H1 (cell line): ENCODE results near the gene CACNA1C.

Experiments
- BRCA1 ChIP-seq: IDR thresholded peaks from 2 replicates; pipeline ENCODE4 v1.6.1; 2012; ENCODE audit warnings: low read depth, low read length, improper control_type of control experiment
- CBX5 ChIP-seq: fragments of 300-800, 300-1000 bp; sonication (generic); IDR thresholded peaks from 2 replicates; pipeline ENCODE4 v1.7.1; 2016; ENCODE audit warnings: antibody characterized with exemption, low read length, low read depth
- CHD7 ChIP-seq: fragments of 300-600 bp; sonication (generic); IDR thresholded peaks from 2 replicates; pipeline ENCODE4 v1.7.1; 2012; ENCODE audit warnings: low read length, moderate library complexity, mild to moderate bottlenecking, inconsistent platforms; ENCODE audit not compliant: insufficient replicate concordance
- CTCF ChIP-seq, 3 experiments: IDR thresholded peaks; 1 replicate in 2 of 3; 2 replicates in 1 of 3; pipeline versions ENCODE4 v1.5.1 to v1.6.1; 2011; ENCODE audit warnings: low read length in 3 of 3, mild to moderate bottlenecking in 3 of 3, inconsistent platforms in 2 of 3, low read depth in 1 of 3, moderate library complexity in 1 of 3; ENCODE audit not compliant: insufficient read depth in 1 of 3; ENCODE audit errors: control extremely low read depth in 1 of 3
- JUN ChIP-seq: IDR thresholded peaks from 2 replicates; pipeline ENCODE4 v1.6.1; 2011; ENCODE audit warnings: low read depth, mild to moderate bottlenecking, improper control_type of control experiment, low read length
- JUND ChIP-seq: IDR thresholded peaks from 2 replicates; pipeline ENCODE4 v1.6.1; 2011; ENCODE audit warnings: mild to moderate bottlenecking, improper control_type of control experiment, low read length
- MAX ChIP-seq: IDR thresholded peaks from 2 replicates; pipeline ENCODE4 v1.6.1; 2012; ENCODE audit warnings: inconsistent platforms
- SAP30 ChIP-seq: fragments of 300-600 bp; sonication (generic); IDR thresholded peaks from 2 replicates; pipeline ENCODE4 v1.7.1; 2012; ENCODE audit warnings: low read length, moderate library complexity, mild to moderate bottlenecking, inconsistent platforms; ENCODE audit not compliant: insufficient read depth, insufficient replicate concordance
- USF2 ChIP-seq: IDR thresholded peaks from 2 replicates; pipeline ENCODE4 v1.6.1; 2011; ENCODE audit warnings: low read length, improper control_type of control experiment
- ZNF274 ChIP-seq: IDR thresholded peaks from 2 replicates; pipeline ENCODE4 v1.7.0; 2012; ENCODE audit warnings: low read length, borderline replicate concordance; ENCODE audit errors: extremely low read depth

GRCh38 chr12:2068653-2069052, 15.9 kb downstream of the CACNA1C start:
- TF ChIP-seq ZNF274 (no peak), MAX (no peak), JUN (no peak), CBX5 (no peak), BRCA1 (no peak), CTCF (IDR thresholded peaks at IDR 0.05; ENCODE audit: control extremely low read depth in 1 of 3, insufficient read depth in 1 of 3, low read depth in 1 of 3, low read length in 3 of 3) (no peak), SAP30 (no peak), JUND (no peak), USF2 (no peak), CHD7 (no peak)
